ENCODE data around the gene ADAT3. TPM values are rescaled to one million over a fixed set of nuclear protein-coding genes. Genes with fewer than 3 reads are reported as not detected.
"Not testable (repeated sequence)": the region's sequence is repeated elsewhere in the genome, so short reads cannot be mapped to it uniquely, and the experiment has no call there.

ADAT3 gene
- total and polyA plus RNA-seq, 7 donors = 0.33 to 17.4 (median 6.2) TPM

DNA sequence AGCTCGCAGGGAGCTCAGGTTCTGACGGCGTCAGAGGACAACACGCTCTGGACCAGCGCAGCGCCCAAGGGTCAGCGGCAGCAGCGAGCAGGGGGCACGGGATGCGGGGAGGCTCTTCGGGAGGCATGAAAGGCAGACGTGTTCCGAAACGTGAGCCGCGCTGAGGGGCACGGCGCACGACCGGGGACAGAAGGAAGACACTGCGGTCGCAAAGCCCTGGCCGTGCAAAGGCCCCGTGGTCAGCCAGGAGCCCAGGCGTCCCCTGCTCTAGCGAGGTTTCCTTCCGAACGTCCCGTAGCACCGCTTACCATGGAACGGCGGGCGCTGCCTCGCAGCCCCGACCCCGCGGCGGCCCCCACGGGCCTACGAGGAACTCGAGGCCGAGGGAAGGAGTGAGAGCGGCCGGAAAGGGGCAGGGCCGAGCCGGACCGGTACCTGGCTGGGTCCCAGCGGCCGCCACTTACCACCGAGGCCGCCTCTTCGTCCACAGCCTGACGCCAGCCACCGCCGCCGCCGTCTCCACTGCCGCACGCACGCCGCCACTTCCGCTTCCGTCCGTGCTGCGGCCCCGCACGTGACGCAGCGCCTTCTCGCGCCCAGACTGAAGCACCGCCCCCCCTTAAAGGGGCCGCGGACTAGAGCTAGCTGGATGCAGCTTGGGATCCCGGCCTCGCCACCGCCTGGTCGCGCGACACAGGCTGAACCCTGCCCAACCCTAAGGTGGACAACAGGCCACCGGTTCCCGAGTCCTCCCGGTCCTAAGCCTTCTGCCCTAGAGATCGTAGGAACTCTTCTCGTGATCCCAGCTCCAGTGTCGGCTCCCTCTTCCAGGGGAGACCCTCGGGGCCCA, 29.3 kb upstream of the ADAT3 start:
- 0 to 1% methylated on average over 87 of the region's 87 CpGs for WGBS, 2 donors
- peak overlapping the region; percentile 84 to 96 (median 94) for H3K4me3 ChIP-seq
- TF ChIP-seq POLR2AphosphoS5 (IDR thresholded peaks at IDR 0.05) (peak; percentile 96 to 99 (median 98)), EP300 (IDR thresholded peaks at IDR 0.05) (peak in 1 of 4 donors; percentile 38), CTCF (IDR thresholded peaks at IDR 0.05) (no peak), POLR2A (IDR thresholded peaks at IDR 0.05) (peak; percentile 88 to 91)
- intact Hi-C loops (cut with DNase I) = no loop called here
- DNase-seq = peak; percentile 96
- H3K36me3 ChIP-seq = peaks cover 0 to 24% (median 0%) of the 10 kb centered on the region in 4 donors
- H3K9me3 ChIP-seq = no peaks in the 10 kb centered on the region
- peak overlapping the region; percentile 93 to 99 (median 96) for H3K27ac ChIP-seq
- H3K4me1 ChIP-seq = peaks cover 0 to 58% (median 53%) of the 10 kb centered on the region in 4 donors
- no peaks in the 10 kb centered on the region for H3K27me3 ChIP-seq

DNA sequence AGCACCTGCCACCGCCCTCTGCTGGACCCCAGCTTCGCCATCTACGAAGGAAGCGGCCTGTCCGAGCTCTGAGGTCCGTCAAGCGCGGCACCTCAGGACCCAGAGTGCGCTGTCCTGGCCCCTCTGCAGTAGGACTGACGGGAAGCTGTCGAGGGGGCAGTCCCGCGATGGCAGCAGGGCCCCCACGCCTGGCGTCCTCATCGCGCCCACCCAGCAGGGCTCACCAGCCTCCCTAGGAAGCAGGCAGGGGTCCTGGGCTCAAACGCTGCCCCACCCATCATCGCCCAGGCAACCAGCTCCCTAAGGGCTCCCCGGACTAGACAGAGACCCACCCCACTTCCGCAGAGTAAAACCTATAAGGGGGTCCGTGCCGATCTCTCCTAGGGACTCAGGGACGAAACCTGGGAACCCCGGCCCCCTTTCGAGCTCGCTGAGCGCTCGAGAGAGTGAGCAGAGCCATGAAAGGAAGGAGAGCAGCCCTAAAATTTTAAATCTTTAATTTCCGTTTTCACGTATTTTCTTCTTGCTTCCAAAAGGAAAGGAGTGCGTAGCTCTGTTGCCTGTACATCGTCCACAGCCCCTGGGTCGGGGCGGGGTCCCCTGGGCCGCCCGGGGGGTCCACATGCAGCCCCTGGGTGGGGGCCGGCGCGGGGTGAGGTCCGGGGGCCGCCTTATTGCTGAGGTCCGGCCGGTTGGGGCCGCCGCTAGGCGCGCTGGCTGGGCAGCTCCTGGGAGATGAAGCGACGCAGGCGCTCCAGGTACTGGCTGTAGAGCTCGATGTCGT, 28.5 kb upstream of the ADAT3 start:
- Histone ChIP-seq H3K4me3 (peak overlapping the region; percentile 84 to 96 (median 94)), H3K27ac (peak overlapping the region; percentile 93 to 99 (median 96)), H3K36me3 (peaks cover 0 to 16% (median 0%) of the 10 kb centered on the region in 4 donors), H3K4me1 (peaks cover 0 to 58% (median 56%) of the 10 kb centered on the region in 4 donors)
- H3K27me3 ChIP-seq; H3K9me3 ChIP-seq; DNase-seq; intact Hi-C loops (cut with DNase I): not testable (repeated sequence)
- WGBS, 2 donors = 36 to 50% methylated on average over 48 of the region's 53 CpGs

DNA sequence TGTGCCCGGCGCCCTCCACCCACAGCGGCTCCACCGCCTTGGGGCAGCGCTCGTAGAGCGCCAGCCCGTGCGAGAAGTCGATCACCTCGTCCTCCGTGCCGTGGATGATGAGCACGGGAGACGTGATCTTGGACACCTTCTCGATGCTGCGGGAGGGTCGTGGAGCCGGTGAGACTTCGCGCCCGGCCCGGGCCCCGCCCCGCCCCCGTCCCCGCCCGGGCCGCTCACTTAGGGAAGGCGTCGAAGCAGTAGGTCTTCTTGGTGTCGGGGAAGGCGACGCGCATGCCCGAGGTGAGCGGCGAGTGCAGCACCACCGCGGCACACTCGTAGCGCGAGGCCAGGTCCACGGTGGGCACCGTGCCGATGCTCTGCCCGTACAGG, 27.9 kb upstream of the ADAT3 start:
- H3K27me3 ChIP-seq; DNase-seq; H3K9me3 ChIP-seq; intact Hi-C loops (cut with DNase I): not testable (repeated sequence)
- peaks cover 0 to 58% (median 56%) of the 10 kb centered on the region in 4 donors for H3K4me1 ChIP-seq
- peak overlapping the region in 1 of 4 donors; percentile 93 for H3K27ac ChIP-seq
- 69 to 75% methylated on average over 40 to 41 of the region's 47 CpGs for WGBS, 2 donors
- peak overlapping the region in 3 of 4 donors; percentile 84 to 96 (median 93) for H3K4me3 ChIP-seq
- H3K36me3 ChIP-seq = peaks cover 0 to 12% (median 0%) of the 10 kb centered on the region in 4 donors

DNA sequence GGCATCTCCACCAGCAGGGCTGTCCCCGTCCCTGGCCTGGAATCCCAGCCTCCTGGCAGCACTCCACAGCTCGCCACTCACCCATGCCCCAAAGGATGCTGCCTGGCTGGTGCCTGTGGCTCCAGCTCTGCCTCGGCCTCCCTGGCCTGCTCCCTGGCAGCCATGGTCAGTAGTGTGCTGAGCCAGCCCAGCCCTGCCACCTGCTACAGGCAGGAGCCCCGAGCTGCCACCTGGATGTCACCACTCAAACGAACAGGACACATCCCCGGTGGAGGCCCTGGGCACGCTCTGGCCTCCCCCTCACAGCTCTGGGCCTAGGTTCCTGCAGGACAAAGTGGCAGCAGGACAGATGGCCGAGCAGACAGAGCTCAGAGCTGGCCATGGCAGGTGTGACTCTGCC, 26.6 kb upstream of the ADAT3 start:
- H3K9me3 ChIP-seq; H3K27me3 ChIP-seq; H3K4me3 ChIP-seq; H3K27ac ChIP-seq; H3K36me3 ChIP-seq; intact Hi-C loops (cut with DNase I); DNase-seq: not testable (repeated sequence)
- peaks cover 0 to 58% (median 56%) of the 10 kb centered on the region in 4 donors for H3K4me1 ChIP-seq
- 80 to 87% methylated on average over 8 of the region's 8 CpGs for WGBS, 2 donors

DNA sequence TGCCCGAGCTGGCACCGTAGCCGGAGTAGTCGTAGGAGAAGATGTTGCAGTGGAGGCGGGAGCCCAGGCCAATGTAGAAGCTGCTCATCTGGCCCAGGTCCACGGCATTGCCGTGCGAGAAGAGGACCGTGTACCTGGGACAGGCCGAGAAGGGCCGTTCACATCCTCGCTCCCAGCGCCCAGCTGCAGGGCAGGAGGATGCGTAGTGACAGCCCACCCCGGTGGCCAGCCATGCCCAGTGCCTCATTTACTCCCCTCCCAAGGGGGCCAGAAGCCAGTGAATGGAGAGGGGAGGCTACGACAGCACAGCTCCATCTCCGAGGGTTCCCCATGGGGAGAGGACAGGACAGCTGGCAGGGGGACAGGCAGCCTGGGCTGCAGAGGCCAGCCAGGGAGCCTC, 25.2 kb upstream of the ADAT3 start:
- intact Hi-C loops (cut with DNase I); H3K27me3 ChIP-seq; H3K4me3 ChIP-seq; DNase-seq; H3K27ac ChIP-seq; H3K9me3 ChIP-seq; H3K36me3 ChIP-seq: not testable (repeated sequence)
- WGBS, 2 donors = 90 to 91% methylated on average over 17 of the region's 17 CpGs
- H3K4me1 ChIP-seq = peaks cover 0 to 58% (median 53%) of the 10 kb centered on the region in 4 donors

GRCh38 chr19:1880611-1881392, 24.4 kb upstream of the ADAT3 start:
- DNase-seq = peak; percentile 66
- Histone ChIP-seq H3K27ac (peak overlapping the region in 1 of 4 donors; percentile 55), H3K9me3 (no peaks in the 10 kb centered on the region), H3K4me3 (peak overlapping the region in 1 of 4 donors; percentile 27), H3K27me3 (no peaks in the 10 kb centered on the region), H3K4me1 (peaks cover 0 to 53% (median 49%) of the 10 kb centered on the region in 4 donors), H3K36me3 (peaks cover 0 to 9% (median 0%) of the 10 kb centered on the region in 4 donors)
- TF ChIP-seq POLR2A (IDR thresholded peaks at IDR 0.05) (no peak), POLR2AphosphoS5 (IDR thresholded peaks at IDR 0.05) (no peak)
- intact Hi-C loops (cut with DNase I) = no loop called here
- WGBS, 2 donors = 90 to 91% methylated on average over 35 of the region's 35 CpGs

- 75 to 82% methylated on average over 44 of the region's 44 CpGs for WGBS, 2 donors
- H3K9me3 ChIP-seq; intact Hi-C loops (cut with DNase I); H3K36me3 ChIP-seq; DNase-seq; H3K27me3 ChIP-seq: not testable (repeated sequence)
- peak overlapping the region in 3 of 4 donors; percentile 5 to 27 (median 9) for H3K4me3 ChIP-seq
- H3K27ac ChIP-seq = peak overlapping the region; percentile 18 to 84 (median 67)
- H3K4me1 ChIP-seq = peaks cover 0 to 51% (median 45%) of the 10 kb centered on the region in 4 donors
These were observed 23.7 kb upstream of the ADAT3 start for GRCh38 chr19:1881393-1882088.

All from sigmoid colon (tissue), 7 donors.